RCC 7860 (cell line): ENCODE measurements around the gene DIPK1A.
"Not testable (repeated sequence)": the region's sequence is repeated elsewhere in the genome, so short reads cannot be mapped to it uniquely, and the experiment has no call there.

ENCODE experiments used
- DNase-seq: peaks from one replicate; pipeline ENCODE4 v3.0.0-alpha.2; 2015; ENCODE audit warnings: low spot score
- FAIRE-seq: peaks from 2 replicates; lab custom pipeline; 2012; peaks lifted over from hg19 to GRCh38; lab: Jason Lieb, UNC

DIPK1A gene

DNA sequence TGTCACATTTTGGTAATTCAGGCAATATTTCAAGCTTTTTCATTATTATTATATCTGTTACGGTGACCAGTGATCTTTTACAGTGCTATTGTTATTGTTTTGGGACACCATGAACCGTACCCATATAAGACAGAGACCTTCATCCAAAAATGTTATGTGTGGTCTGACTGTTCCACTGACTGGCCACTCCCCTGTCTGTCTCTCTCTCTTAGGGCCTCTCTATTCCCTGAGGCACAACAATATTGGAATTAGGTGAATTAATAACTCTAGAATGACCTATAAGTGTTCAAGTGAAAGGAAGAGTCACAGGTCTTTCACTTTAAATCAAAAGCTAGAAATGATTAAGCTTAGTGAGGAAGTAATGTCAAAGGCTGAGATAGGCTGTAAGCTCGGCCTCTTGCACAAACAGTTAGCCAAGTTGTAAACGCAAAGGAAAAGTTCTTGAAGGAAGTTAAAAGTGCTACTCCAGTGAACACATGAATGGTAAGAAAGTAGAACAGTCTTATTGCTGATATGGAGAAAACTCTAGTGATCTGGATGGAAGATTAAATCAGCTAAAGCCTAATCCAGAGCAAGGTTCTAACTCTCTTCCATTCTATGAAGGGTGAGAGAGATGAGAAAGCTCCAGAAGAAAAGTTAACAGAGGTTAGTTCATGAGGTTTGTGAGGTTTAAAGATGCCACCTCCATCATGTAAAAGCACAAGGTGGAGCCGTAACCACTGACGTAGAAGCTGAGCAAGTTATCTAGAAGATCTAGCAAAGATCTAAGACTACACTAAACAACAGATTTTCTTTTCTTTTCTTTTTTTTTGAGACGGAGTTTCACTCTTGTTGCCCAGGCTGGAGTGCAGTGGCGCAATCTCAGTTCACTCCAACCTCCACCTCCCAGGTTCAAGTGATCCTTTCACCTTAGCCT lies 19.7 kb upstream of the DIPK1A start:
- no peak for FAIRE-seq

DNA sequence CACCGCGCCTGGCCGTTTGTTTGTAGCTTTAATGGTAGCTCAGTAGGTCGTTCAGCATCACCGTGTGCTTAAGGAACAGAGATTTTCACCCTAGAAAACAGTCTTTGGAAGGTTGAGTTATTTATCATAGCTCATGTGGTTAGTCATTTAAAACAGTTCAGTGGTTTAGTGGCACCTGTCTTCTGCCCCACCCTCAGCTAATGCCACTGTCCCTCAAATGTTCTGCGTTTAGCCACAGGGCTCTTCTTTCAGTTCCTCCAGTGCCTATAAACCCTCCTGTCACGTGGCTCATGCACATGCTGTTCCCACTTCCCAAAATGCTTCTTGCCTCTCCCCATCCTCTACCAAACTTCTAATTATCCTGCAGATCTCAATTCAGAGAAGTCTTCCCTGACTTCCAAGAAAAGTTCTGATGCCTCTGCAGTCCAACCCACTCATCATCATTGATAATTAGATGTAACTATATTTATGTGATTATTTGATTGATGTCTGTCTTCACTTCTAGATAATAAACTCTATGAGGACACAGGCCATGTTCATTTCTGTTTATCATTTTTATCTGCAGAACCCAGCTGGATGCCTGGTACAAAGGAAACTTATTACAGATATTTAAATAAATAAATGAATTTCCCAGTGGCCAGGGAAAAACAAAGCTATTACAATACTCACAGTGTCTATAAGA lies 14.4 kb upstream of the DIPK1A start:
- FAIRE-seq: no peak

More for the DNA sequence above, 19.7 kb upstream of the DIPK1A start:
- no peak for DNase-seq

GRCh38 chr1:92974112-92974511 lies 12.8 kb upstream of the DIPK1A start:
- not testable (repeated sequence) for DNase-seq, FAIRE-seq

More for the DNA sequence above, 14.4 kb upstream of the DIPK1A start:
- DNase-seq: no peak

DNA sequence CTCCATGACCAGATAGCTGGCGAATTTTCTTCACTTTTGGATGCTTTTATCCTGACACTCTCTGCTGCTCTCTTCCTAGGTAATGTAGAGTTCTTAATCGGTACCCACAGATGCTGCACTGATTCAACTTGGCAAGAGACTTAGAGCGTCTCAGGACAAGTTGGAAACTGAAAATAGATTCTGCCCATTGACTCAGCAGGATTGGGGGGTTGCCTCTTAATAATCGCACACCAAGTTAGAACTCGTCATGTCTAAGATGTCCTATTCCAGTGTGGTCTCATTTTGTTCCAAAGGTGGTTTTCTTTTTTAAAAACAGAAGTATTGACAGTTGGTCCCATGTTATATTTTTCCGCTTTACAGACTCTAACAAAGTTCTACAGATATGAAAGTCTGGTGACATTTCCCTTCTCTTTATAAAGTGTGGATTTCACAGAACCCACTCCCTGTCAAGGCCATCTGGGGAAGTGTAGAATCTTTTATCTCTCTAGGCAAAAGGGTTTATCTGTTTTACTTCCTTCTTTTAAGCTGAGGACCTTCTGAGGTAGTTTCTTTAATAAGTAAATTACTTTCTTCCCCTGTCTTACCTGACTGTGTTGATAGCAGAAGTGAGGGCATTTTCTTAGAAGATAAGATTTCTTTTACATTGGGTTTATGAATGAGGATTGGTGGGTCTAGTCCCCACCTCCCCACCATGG lies 12.1 kb upstream of the DIPK1A start:
- no peak for FAIRE-seq
- no peak for DNase-seq

DNA sequence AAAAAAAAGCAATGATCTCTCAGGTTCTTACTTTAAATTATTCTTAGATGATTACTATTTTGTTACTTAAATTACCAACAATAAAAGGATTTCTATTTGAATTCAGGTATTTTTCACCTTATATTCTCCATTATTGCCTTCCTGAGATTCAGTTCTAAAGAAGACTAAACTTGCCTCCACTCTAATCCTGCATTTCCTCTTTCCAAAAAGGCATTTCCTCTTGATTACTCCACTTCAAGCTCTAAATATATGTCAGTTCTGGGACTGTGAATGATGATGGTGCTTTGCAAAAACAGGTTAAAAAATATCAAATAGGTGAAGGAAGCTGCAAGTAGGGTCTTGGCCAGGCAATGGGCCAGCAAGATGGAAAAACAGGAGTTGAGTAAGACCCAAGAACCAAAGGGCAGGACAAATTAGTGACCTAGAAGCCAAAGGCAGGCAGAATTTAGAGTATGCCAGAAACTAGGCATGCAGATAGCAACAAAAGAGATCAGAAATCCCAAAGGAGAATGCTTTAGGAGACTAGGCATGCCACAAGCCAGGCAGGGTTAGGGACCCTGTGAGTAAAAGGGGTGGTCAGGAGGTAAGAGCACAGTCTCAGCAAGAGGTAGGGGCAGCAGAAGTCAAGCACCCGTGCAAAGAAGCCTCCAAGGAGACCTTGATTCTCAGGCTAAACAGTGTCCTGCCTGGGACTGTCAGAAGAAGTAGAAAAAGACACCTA lies 11.3 kb upstream of the DIPK1A start:
- no peak for DNase-seq
- no peak for FAIRE-seq

GRCh38 chr1:92971932-92972331 lies 10.7 kb upstream of the DIPK1A start:
- FAIRE-seq, DNase-seq: not testable (repeated sequence)

DNA sequence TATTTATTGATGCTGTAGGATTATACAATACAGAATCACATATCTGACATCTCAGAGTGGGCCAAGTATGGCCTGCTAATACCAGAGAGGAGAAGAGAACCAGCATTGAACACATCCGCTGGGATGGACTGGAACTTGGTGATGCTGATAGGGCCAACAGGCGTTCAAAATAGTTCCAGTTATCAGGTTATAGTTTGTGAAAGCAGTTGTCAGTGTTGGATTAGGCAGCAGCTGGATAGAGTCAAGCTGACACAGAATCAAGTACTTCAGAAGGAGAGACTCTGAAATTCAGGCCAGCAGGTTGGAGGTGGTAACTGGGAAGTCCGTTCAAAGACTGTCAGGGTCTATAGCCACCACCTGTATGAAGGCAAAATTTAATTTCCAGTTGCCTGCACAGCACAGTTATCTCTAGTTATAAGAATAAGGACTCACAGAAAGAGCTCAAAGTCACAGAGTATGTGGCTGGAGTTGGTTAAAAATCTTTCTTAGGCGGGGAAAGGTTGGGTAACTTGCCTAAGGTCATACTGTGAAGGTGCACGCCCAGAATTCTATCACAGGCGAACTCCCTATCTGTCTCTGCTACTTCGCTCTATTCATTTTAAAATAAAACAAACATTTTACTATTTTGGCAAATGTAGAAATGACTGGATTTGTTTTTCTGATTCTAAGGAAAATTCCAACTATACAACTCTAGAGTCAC lies 9.9 kb upstream of the DIPK1A start:
- FAIRE-seq (no peak), DNase-seq (no peak)

DNA sequence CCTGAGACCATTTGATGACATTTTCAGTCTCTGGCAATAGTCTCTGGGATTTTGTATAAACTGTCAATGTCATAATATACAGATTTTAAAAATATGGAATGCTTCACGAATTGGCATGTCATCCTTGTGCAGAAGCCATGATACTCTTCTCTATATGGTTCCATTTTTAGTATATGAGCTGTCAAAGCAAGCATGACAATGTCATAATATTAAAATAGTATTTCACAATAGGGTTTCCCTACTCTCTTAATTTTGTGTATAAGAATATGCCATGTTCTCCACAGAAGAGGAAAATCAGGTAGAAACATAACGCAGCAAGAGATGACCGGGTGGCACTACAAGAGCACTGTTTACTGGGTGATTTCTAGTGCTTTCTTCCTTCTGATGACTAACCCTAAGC lies 8.3 kb upstream of the DIPK1A start:
- no peak for DNase-seq
- no peak for FAIRE-seq

GRCh38 chr1:92968138-92969032 lies 7.1 kb upstream of the DIPK1A start:
- DNase-seq (no peak), FAIRE-seq (no peak)

DNA sequence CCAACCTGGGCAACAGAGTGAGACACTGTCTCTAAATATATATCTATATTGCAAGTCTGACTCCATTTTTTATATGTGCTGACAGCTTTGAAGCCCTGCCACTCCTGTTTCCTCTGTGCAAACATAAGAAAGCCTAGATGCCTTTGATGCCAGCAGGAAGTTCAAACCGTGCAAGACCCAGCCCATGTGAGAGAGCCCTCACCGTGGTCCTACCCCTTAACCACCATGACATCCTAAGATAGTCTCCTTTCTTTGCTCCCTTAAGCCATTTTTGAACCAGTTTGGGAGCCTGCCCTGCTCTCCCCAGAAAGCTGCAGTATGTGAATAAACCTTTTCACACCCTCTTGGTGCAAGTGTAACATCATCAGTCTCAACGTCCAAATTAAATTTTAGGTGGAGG lies 3.7 kb upstream of the DIPK1A start:
- DNase-seq (no peak), FAIRE-seq (no peak)

DNA sequence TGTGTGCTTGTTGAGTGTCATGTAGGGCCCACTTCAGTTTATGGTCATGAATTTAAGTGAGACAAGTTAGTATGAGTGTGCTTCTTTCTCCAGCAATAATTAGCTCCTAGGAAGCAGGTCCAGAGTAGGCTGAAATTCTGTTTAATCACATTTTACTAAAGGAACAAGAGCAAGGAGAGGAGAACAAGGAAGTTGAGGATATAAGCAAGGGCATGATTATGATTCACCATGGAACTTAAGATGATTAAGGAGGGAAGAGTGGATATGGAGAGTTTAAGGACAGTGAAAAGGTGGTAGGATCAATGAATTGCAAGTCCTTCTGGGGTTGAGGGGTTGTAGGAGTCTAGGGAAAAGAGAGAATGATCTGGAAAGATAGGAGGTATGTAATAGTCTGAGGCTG lies 3.1 kb upstream of the DIPK1A start:
- DNase-seq (no peak), FAIRE-seq (no peak)

DNA sequence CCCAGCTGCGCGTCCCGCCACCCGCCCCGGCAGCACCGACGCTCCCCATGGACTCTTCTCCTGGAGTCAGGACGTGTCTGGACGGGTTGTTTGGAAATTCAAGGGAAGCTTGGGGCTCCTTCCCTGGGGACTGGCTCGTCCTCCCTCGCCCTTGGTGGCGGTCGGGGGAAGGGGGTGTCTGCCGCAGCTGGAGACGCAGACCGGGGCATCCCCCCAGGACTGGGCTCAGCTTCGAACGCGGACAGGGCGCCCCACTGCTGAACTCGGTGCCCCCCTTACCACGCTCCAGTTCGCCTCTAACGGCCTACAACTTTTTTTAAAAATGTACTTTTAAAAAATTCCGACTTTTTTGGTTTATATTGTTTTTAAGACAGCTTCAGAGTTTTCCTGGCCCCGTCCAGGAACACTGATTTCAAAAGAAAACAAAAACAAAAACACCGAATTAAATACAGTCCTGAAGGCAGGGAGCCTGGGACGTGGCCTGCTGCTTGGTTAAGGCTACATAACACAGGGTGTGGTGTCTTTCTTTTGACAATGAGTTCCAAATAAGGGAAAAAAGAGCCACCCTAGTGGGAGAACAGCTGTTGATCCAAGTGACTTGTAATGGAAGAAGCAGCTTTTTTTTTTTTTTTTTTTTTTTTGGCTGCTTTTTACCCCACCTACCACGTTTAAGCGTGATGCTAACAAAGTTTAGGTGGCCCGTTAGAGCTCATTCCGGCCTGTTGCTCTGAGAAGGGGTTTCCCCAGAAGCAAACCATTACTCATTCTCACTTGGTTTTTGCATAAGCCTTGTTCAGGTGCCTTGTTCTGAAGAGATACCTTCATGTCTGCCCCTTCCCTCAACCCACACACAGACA lies 862 bp upstream of the DIPK1A start:
- DNase-seq (peak; percentile 44), FAIRE-seq (no peak)

DNA sequence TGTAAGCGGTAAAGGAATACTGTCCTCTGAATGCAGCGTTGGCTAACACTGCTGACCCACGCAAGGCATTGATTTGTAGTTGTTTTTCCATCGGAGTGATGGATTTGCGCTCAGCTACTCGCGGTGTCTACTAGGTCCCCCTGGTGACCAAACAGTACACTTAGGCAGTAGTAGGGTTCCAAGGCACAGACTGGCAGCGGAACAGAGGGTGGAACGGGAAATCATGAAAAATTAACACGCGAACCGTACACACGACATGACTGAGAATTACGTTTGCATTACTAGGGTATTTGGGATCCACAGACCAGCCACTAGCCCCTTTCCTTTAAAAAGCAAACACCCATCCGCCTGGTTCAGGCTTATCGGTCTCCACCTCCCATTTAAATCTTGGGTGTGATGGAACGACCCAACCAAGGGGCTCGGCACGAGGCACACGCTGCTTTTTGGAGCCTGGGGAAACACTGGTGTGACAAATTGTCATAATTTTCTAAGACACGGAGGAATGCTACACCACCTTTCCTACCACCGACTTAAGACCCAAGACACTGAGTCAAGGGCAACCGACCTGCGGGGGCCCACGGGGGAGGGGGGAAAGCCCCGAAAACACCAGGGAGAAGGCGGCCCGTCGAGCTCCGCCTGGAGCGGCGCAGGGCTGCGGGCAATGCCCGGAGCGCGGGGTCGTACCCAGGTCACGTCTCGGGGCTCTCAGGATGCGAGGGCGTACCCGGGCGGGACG lies 699 bp downstream of the DIPK1A start:
- peak; percentile 70 for FAIRE-seq

DNA sequence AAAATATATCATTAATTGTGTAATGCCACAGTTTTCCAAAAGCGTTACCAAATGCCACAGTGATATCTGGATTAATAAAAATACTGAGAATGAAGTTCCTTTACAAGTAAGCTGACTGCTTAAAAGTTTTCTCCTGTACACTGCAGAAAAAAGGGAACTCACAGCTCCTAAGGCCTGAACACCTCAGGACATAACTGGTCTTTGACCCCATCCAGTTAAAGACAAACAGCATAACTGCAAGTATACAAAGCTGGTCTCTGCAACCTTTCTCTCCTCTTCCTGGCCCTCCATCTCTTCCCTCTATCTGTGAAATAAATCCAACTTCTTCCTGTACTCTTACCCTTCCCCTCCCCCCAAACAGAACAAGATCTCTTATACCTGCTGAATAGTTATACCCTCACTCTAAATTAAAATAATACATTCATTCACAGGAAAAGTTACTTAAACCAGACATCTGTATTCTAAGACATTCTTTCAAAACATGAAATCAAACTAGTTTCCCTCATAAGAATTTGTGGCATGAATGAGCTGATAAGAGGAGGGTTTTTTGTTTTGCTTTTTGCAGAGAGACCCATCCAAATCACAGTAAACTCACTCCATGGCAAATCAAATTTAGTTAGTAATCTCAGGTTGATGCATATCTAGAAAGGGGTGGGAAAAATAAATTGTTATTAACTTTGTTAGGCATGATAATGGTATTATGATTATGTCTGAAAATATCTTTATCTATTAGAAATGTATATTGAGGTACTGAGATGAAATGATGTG lies 2.9 kb downstream of the DIPK1A start:
- FAIRE-seq: no peak
- DNase-seq: no peak

More for the DNA sequence above, 699 bp downstream of the DIPK1A start:
- peak; percentile 56 for DNase-seq

DNA sequence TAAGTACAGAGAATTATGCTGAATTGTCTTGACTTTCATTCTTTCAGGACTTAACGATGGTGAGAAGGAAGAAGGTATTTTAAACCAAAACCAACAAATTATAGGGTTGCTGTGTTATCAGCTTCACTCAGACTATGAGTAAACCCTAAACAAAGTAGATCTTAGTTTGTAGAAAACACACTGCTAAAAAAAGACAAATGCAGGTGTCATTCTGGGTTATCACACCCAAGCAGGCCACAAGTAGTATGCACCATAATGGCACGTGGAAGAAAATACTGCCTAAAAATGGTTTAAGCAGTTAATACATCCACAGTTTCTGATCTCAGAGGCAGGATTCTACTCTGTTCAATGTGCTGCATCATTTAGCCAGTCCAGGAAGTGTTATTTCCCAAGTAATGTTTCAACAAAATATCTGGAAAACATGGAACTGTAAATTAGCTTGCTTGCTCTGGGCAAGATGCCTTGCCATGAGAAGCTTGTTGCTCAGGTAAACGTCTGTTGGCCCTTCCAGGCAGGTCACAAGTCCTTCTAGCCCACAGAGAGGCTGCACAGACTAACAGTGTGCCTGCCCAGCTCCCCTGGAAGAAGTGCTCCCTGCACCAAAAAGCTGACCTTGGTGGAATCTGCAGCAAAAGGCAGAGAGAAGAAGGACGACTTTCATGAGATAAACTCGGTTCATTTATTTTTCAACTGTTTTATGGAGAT lies 4.1 kb downstream of the DIPK1A start:
- FAIRE-seq (no peak), DNase-seq (no peak)
